ENCODE measurements around the gene PDE6H.

The PDE6H gene

DNA sequence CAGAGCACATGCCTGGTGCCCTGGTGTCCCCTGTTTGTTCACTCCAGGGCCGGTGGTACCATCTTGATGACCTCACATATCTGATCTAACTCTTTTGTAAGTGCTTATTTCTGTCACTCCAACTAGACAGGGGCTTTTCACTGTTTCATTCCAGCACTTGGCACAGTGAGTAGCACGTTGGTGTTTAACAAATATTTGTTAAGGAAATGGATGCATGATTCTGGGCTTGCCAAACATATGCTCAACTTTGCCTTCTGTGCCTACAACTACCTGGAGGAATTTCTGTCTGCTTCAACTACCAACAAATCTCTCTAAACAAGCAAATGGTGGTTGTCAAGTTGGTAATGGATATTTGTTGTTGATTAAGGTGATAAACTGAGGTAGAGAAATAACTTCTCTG, 31.6 kb downstream of the PDE6H start:
- Mint-ChIP-seq H3K27ac (no peak overlapping the region), H3K4me1 (ENCODE audit: low read depth in 2 of 2) (no peaks in the 10 kb centered on the region), H3K36me3 (ENCODE audit: insufficient read depth) (peaks cover 2% of the 10 kb centered on the region), H3K4me3 (no peak overlapping the region), H3K27me3 (peaks cover 51 to 73% of the 10 kb centered on the region in 2 donors), H3K9me3 (no peaks in the 10 kb centered on the region)
- ATAC-seq (replicated peaks) (no peak), DNase-seq (no peak)

GRCh38 chr12:15005064-15005463, 32.2 kb downstream of the PDE6H start:
- DNase-seq (no peak), ATAC-seq (replicated peaks) (no peak)
- Mint-ChIP-seq H3K27me3 (peaks cover 52 to 78% of the 10 kb centered on the region in 2 donors), H3K4me3 (no peak overlapping the region), H3K9me3 (no peaks in the 10 kb centered on the region), H3K27ac (no peak overlapping the region), H3K36me3 (ENCODE audit: insufficient read depth) (peaks cover 2% of the 10 kb centered on the region), H3K4me1 (ENCODE audit: low read depth in 2 of 2) (no peaks in the 10 kb centered on the region)

DNA sequence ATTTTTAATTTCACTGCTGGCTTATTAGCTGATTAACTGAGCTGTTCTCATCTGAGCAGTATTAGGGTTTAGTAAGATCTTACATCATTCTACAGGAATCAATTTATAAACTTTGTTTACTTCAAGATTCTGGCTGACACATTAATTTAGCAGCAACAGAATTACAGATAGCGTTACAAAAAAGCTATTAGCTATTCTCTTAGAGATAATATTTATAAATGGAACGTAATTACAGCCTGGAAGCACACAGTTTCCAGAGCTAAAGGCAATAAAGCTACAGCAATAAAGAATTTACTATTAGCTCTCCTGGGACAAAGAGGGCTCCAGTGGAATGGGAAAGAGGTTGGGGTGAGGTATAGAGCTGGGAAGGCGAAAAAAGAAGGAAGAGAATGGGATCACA, 34.7 kb downstream of the PDE6H start:
- Mint-ChIP-seq H3K4me1 (ENCODE audit: low read depth in 2 of 2) (no peaks in the 10 kb centered on the region), H3K9me3 (no peaks in the 10 kb centered on the region), H3K27ac (no peak overlapping the region), H3K36me3 (ENCODE audit: insufficient read depth) (peaks cover 2% of the 10 kb centered on the region), H3K4me3 (no peak overlapping the region), H3K27me3 (peaks cover 41 to 62% of the 10 kb centered on the region in 2 donors)
- DNase-seq (no peak), ATAC-seq (replicated peaks) (no peak)

DNA sequence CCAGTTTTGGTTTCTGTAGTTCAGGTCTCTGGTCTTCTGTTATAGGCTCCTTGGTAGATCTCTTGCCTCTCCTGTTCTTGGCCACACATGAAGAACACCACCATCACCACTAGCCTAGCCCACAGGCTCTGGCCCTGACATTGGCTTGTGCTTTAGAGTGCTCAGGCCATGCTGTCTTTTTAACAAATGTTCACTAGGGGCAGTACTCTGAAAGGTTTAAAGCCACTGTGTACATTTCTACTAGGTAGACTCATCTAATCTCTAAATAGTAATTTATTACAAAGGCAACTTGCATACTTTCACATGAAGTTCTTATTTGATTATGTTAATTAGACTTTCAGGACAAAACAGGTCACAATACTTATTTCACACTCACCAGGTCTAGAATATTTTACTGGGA, 38.3 kb downstream of the PDE6H start:
- Mint-ChIP-seq H3K9me3 (no peaks in the 10 kb centered on the region), H3K4me1 (ENCODE audit: low read depth in 2 of 2) (no peaks in the 10 kb centered on the region), H3K27me3 (peaks cover 27 to 32% of the 10 kb centered on the region in 2 donors), H3K36me3 (ENCODE audit: insufficient read depth) (peaks cover 2% of the 10 kb centered on the region), H3K27ac (no peak overlapping the region), H3K4me3 (no peak overlapping the region)
- ATAC-seq (replicated peaks) (peak; percentile 36), DNase-seq (no peak)

GRCh38 chr12:15013634-15014179, 40.9 kb downstream of the PDE6H start:
- no peak for ATAC-seq (replicated peaks)

DNA sequence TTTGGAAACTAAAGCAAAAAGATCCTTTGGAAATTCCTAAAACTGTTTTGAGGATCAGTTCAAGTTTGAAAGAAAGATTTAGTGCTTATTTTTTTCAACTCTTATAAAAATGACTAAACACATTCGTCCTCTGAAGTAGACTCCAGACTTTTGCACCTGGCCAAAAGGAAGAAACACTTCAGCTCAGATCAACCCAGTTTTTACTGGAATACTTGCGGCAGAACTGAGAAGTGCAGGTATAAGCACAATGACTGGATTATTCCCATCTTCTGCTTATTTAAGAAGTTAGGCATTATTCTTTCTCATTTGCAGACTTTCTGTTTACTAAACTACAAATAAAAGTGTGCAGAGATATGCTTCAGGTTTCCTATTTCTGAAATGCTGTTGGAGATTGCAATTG, 41.9 kb downstream of the PDE6H start:
- no peak for ATAC-seq (replicated peaks)
- Mint-ChIP-seq H3K27me3 (peaks cover 8 to 15% of the 10 kb centered on the region in 2 donors), H3K27ac (no peak overlapping the region)

More at GRCh38 chr12:15013634-15014179, 40.9 kb downstream of the PDE6H start:
- no peak overlapping the region for H3K4me3 Mint-ChIP-seq
- no peak for DNase-seq
- no peak overlapping the region for H3K27ac Mint-ChIP-seq
- H3K36me3 Mint-ChIP-seq (ENCODE audit: insufficient read depth), result no peaks in the 10 kb centered on the region
- no peaks in the 10 kb centered on the region for H3K9me3 Mint-ChIP-seq
- peaks cover 10 to 23% of the 10 kb centered on the region in 2 donors for H3K27me3 Mint-ChIP-seq
- no peaks in the 10 kb centered on the region for H3K4me1 Mint-ChIP-seq (ENCODE audit: low read depth in 2 of 2)

GRCh38 chr12:15015121-15015520, 42.3 kb downstream of the PDE6H start:
- Mint-ChIP-seq H3K27me3 (peaks cover 5 to 14% of the 10 kb centered on the region in 2 donors), H3K9me3 (no peaks in the 10 kb centered on the region), H3K4me3 (no peak overlapping the region), H3K36me3 (ENCODE audit: insufficient read depth) (no peaks in the 10 kb centered on the region), H3K27ac (no peak overlapping the region), H3K4me1 (ENCODE audit: low read depth in 2 of 2) (no peaks in the 10 kb centered on the region)
- no peak for ATAC-seq (replicated peaks)
- DNase-seq, result no peak

More for the DNA sequence above, 41.9 kb downstream of the PDE6H start:
- Mint-ChIP-seq H3K4me3 (no peak overlapping the region), H3K9me3 (no peaks in the 10 kb centered on the region), H3K4me1 (ENCODE audit: low read depth in 2 of 2) (no peaks in the 10 kb centered on the region), H3K36me3 (ENCODE audit: insufficient read depth) (no peaks in the 10 kb centered on the region)
- no peak for DNase-seq

DNA sequence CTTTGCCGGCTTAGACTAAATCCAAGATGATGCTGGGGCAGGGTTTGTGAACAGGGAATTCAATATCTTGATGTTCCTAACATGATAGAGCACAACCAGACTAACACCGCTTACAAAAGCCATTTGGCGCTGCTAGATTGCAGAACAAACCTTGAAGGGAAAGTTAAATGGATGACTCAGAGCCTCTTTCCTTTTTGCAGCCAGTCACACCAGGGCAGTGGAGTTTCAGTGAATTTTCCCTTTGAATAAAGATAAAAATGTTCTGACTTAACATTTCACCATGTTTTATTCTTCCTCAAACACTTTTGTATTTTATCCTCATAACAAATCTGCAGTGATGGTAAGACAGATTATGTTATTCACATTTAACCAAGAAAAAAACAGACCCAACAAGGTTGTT, 47.3 kb downstream of the PDE6H start:
- Mint-ChIP-seq H3K27ac (no peak overlapping the region), H3K27me3 (peaks cover 20 to 31% of the 10 kb centered on the region in 2 donors), H3K9me3 (no peaks in the 10 kb centered on the region), H3K4me3 (no peak overlapping the region), H3K36me3 (ENCODE audit: insufficient read depth) (no peaks in the 10 kb centered on the region), H3K4me1 (ENCODE audit: low read depth in 2 of 2) (no peaks in the 10 kb centered on the region)
- no peak for DNase-seq
- ATAC-seq (replicated peaks), result no peak
